HG03025 (cell line): ENCODE results near the gene NKX6-2.
"Not testable (repeated sequence)": the region's sequence is repeated elsewhere in the genome, so short reads cannot be mapped to it uniquely, and the experiment has no call there.

Source experiments
- ATAC-seq: cut with Tn5 transposase; IDR thresholded peaks from one replicate; pipeline ENCODE4 v1.9.1; 2021; ENCODE audit warnings: mild to moderate bottlenecking, moderate library complexity; ENCODE audit not compliant: unreplicated experiment, low FRiP score

NKX6-2 gene

GRCh38 chr10:132799865-132800264 is 13.9 kb upstream of the NKX6-2 start:
- no peak for ATAC-seq

- ATAC-seq = no peak
These were observed 12.9 kb upstream of the NKX6-2 start for GRCh38 chr10:132798876-132799275.

- no peak for ATAC-seq
These were observed 12.5 kb upstream of the NKX6-2 start for GRCh38 chr10:132798403-132798802.

- not testable (repeated sequence) for ATAC-seq
These were observed 12.0 kb upstream of the NKX6-2 start for GRCh38 chr10:132797986-132798385.

- no peak for ATAC-seq
These were observed 10.9 kb upstream of the NKX6-2 start for GRCh38 chr10:132796846-132797245.

GRCh38 chr10:132793871-132794849 is 8.2 kb upstream of the NKX6-2 start:
- ATAC-seq = no peak

GRCh38 chr10:132793213-132793612 is 7.3 kb upstream of the NKX6-2 start:
- ATAC-seq = no peak

GRCh38 chr10:132792796-132793195 is 6.8 kb upstream of the NKX6-2 start:
- no peak for ATAC-seq

- not testable (repeated sequence) for ATAC-seq
These were observed 6.2 kb upstream of the NKX6-2 start for GRCh38 chr10:132792099-132792498.

GRCh38 chr10:132790934-132791829 is 5.2 kb upstream of the NKX6-2 start:
- ATAC-seq = no peak

GRCh38 chr10:132790470-132790869 is 4.5 kb upstream of the NKX6-2 start:
- ATAC-seq = no peak

GRCh38 chr10:132789659-132790148 is 3.8 kb upstream of the NKX6-2 start:
- ATAC-seq = no peak

GRCh38 chr10:132788831-132789219 is 2.9 kb upstream of the NKX6-2 start:
- no peak for ATAC-seq

GRCh38 chr10:132788180-132788830 is 2.4 kb upstream of the NKX6-2 start:
- ATAC-seq = no peak

- no peak for ATAC-seq
These were observed 1.7 kb upstream of the NKX6-2 start for GRCh38 chr10:132787495-132788179.

GRCh38 chr10:132786884-132787494 is 1.0 kb upstream of the NKX6-2 start:
- ATAC-seq = no peak

- ATAC-seq = no peak
These were observed 533 bp upstream of the NKX6-2 start for GRCh38 chr10:132786476-132786883.

GRCh38 chr10:132784866-132785722 is 853 bp downstream of the NKX6-2 start:
- no peak for ATAC-seq
